NCI-H1092 treated with DMSO at 0.1 percent for 48 hours (cell line): Measurements from ENCODE around the gene JAM3.

Experiments
- DNase-seq: peaks from one replicate; lab custom pipeline; 2025; lab: John Stamatoyannopoulos, UW

JAM3 gene

DNA sequence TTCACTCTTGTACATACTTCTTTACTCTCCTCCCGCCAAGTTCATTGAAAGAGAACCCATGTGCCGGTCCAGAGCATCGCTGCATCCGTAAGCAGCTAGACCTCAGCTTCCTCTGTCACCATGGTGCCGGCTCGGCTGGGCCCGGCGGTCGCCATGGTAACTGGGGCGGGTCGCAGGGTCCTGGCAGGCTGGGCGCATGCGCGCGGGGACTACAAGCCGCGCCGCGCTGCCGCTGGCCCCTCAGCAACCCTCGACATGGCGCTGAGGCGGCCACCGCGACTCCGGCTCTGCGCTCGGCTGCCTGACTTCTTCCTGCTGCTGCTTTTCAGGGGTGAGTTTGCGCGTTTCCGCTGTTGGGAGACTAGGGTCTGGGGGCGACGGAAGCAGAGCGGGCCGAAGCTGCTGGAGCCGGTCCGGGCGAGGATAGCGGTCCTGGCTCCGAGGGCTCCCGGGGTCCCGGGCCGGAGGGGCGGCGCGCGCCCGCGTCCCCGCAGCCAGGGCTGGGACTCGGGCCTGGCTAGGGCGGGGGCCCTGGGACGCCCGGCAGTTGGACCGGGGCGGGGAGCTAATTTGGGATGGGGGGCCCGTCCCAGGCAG lies at the start of gene JAM3:
Gene JAM3, plus strand, starts transcription at position 244 of the 597 bp plus-strand sequence. Its CDS starts 12 bp downstream, at position 256.
- DNase-seq: peak; percentile 97

DNA sequence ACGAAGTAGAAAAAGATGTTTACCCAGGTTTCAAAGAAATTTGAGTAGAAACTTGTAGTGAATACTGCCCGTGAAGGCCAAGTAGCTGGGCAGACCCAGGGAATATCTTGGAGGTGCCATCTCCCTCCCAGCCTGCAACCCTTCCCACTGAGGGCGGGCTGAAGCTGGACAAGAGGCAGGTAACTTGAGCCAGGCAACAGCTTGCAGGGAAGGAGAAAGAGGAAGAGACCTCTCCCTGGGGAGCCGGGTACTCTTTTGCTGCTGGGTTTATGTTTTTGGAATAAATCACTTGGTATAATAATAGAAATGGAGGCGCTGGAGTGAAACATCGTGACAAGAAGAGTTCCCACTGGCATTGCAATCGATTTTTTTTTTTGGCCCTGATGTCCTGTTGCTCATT lies 49.4 kb upstream of the JAM3 start:
- peak; percentile 81 for DNase-seq

DNA sequence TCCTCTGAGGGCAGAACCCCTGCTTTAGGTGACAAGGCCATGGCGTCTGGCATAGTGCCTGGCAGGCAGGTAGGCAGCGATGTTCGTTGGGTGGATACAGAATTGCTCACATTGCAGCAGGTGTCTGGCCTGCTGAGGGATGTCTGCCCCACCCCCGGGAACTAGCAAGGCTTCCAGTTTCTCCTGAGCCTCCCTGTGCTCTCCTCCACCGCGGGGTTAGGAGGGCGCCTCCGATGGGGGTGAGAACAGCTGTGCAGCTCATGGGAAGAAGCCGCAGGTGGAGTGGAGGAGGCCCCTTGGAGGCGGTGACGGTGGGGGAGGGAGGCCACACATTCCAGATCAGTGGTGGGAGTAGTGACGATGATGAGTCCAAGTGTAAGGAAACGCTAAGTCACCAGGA lies 48.3 kb upstream of the JAM3 start:
- DNase-seq: no peak

DNA sequence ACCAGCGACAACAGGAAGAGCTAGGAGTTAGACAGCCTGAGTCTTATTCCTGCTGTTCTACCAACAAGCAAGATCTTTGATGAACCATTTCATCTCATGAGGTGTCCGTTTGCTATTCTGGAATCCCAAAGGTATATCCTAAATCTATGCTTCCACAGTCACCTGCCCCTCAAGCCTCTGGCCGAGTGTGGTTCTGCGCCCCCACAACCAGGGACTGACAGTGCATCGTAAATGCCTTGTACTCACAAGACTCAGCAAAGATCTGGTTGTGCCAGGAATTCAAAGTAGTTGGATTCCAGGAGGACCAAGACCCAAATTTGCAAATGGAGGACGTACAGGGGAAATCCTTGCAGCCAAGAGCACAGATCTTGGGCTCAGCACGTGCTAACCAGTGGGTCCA lies 47.5 kb upstream of the JAM3 start:
- no peak for DNase-seq

DNA sequence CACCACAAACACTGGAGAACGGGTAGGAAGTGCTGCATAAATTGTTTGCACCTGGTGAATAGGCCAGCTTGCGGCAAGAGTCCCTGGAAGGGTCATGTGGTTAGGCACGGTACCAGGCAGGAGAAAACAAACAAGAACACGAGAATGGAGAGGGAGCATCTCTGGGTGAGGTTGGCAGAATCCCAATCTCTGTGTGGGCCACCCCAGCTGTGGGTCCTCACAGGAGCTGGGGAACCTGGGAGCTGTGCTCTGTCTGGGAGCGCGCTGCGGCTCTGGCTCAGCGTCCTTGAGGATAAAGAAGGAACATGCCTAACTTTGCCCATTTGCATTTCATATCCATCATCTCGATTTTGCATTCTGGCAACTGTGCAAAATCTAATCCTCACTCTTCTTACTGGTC lies 46.1 kb upstream of the JAM3 start:
- peak; percentile 56 for DNase-seq

DNA sequence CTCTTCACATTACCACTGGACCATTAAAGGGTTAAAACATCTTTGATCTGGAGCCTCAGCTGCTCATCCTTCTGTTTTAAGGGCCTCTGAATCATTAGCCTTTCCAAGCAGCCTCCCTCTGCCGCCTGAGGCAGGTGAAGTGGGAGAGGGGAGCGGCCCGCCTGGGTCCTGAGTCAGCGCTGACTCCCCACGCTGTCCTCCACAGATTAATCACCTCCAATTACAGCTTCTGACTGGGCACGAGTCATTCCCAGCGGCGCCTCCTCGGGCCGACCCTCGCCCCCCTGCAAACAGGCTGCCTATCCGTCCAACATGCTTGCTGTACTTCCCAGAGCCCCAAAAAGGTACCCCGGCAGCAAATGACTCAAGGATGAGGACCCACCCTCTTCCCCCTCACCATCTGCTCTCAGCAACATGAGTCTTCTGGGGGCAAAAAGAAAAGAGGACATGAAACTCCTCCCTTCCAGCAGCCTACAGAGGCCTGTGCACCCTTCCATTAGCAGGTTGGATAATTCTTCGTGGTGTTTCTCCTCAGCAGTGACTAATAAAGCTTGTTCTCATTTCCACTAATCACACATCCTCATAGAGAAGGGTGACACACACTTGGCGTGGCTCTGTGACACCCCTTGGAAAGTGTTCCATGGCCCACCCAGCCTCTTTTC lies 44.3 kb upstream of the JAM3 start:
- DNase-seq: no peak

DNA sequence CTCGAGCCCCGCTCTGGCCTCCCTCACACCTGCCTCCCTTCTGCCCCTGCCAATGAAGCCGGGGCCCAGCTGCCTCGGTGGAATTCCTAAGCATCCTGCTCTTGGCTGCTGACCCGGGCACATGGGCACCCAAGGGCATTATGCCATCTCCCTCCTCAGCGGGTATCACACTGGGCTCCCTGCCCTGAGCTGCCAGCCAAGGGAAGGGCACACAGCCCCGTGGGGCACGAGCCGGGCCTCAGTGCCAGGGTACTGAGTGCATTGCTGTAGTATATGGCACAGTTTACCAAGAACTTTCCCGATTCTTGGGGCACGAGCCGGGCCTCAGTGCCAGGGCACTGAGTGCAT lies 43.8 kb upstream of the JAM3 start:
- DNase-seq: no peak

DNA sequence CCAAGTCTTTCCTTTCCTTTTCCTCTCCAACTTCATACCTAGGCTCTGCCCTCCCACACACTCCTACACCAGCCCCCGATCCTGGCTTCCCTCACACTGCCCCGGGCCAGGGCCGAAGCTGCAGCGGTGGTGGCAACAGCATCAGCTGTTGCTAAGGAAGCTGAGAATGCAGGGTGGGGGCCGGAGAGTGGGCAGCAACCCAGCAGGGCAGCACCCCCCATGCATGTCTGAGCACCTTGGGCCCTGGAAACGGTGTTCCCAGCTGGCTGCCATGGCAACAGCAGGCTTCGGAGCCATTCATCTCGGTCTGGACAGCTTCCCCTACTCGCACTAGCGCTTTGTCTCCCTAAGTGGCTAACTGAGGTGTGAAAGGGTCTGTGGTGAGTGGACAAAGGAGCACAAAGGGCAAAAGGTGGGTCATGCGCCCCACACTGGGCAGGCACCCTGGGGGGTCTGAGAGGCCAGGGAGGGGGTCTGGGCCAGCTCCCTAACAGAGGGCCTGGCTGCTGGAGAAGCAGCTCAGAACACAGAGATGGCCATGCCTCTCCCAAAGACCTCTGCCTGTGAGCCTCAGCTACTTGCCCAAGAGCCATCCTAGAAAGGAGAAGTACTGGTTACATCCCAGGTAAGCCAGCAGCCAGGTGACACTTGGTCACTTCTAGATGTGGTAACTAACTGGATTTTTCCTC lies 42.1 kb upstream of the JAM3 start:
- peak; percentile 78 for DNase-seq

DNA sequence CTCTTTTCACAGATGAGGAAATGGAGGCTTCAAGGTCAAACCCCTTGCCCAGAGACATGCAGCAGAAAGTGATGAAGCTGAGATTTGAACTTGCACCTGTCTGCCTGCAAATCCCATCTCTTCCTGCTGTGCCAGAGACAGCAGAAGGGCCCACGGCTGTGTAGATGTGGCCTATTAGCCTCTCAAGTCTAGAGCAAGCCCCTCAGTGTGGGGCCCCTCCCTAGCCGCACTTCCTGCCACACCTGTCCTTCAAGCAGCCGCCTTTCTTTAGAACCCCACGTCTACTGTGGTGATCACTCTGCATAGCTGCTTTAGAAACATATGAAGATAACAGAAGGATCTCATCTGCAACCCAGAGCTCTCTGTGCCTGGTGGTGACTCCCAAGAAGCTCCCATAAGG lies 41.2 kb upstream of the JAM3 start:
- no peak for DNase-seq

DNA sequence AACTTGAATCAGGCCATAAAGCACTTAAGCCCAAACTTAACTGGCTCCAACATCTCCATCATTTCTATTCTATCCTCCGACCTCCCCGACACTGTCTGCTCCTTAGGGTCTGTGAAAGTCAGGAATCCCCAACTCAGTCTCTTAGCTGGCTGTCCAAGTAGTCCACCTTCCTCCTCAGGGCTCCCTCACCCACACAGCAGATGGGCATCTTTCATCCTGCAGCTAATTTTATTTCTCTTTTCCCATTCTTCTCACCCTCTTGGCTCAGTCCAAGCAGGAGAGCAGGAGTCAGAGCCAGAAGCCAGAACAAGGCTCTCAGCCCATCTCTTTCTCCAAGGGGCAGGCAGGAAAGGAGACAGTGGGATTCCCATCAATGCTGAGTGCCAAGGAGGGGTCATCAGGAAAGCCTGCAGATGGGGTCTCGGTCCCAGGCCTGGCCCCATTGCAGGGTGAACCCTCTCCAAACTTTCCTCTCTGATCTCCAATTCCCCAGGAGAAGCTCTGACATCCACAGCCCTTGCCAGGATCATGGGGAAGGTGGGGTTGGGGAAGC lies 40.4 kb upstream of the JAM3 start:
- no peak for DNase-seq

DNA sequence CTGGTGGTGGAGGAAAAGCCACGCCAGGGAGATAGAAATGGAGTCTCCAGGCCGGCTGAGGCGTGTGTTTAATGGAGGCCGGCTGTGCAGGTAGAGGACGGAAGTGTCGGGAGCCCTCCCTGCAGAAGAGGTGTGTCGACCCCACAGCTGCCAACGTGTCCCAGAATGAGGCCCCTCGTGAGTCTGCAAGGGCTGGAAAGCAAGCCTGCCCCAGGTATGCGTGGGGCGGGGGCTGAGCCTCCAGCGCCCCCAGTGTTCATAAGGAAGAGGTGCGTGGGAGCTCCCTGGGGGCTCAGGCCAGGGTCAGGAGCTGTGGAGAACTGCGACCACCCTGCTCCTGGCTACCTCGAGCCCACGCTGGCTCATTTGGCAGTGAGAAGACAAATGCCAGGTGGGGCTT lies 38.0 kb upstream of the JAM3 start:
- no peak for DNase-seq

DNA sequence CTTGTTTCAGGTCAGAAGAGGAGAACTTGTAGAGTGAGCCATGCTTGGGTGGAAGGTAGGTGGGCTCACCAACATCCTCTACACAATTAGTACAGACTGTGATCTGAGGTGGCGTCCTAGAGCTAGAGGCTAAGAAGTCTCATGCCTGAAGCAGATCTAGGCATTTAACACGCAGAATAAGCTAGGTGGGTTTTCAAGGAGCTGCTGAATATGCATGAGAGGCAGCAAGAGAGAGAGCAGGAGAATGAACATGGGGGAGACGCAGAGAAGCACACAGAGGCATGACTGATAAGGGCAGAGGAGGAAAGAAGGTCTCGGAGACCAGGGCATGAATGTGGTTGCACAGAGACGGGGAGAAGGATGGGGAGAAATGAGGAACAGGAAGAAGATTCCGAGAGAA lies 36.8 kb upstream of the JAM3 start:
- no peak for DNase-seq

DNA sequence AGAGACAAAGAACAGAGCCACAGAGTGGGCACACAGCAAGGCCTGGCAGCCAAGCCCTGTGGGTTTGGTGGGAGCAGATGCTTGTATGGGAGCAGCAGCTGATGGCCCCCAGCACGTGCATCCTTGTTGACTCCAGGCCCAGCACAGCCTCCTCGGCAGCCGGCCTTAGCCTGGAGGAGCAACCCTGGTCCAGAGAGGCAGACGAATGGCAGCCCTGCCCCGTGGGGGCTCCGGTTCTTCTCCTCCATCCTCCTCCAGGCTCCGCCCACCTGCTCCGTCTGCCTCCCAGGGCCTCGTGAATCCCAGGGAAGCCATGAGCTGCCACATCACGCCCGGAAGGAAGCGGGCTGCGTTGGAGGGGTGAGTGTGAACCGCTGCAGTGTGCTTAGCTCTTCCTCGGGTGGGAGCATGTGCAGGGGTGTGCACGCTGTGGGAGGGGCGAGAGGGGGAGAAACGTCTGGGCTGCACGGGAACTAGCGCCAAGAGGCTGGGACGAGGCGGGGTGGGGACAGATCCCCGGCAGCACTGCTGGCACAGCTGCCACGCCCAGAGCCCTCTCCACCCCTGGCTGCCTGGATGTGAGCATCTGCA lies 36.3 kb upstream of the JAM3 start:
- DNase-seq: no peak

DNA sequence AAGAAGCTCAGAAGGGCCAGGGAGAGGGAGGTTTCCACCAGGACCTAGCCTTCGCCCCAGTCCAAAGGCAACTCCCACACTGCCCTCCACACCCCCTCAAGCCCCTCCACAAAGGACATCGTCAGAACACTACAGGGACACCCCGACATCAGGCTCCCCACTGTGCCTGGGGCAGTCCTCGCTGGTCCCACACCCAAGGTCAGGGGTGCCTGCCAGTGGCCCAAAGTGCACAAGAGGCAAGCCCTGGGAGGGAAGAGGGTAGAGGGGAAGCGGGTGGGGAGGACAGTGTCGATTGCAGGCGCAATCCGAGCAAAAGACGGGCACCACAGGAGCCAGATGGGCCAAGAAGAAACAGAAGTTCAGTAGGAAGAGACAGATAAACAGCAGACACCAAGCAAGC lies 35.6 kb upstream of the JAM3 start:
- no peak for DNase-seq

DNA sequence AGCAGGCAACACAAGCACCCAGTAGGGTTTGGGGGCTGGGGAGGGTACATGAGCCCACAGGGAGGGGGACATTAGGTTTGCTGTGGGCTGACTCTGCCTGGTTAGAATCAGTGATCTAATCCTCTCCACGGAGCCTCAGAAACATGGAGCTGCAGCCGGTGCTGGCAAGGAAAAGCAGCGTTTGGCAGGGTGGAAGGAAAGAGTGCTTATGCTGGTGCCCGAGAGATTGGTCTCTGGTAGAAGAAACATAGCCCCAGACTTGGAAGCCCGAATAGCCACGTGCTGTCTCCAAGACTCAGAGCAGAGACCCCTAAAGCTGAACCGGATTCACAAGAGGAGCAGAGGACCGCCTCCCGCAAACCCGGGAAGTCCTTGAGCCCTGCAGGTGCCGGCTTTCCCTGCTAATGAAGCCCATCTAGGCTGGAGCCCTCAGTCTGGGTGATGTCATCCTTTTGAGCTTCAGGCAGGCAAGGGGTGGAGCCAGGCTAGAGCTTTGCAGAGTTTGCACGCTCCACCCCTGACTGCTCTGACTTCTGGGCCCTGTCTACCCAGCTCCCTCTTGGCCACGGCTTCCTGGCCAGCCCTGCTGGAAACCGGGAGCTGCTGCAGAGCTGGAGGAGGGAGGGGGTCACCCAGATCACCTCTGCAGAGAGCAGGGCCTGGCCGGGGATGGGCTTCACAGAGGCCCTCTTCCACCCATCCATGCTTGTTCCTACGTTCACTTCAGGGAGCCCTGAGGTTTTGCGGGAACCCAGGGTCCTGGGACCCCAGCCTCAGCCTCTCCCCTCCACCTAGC lies 35.0 kb upstream of the JAM3 start:
- peak; percentile 98 for DNase-seq

DNA sequence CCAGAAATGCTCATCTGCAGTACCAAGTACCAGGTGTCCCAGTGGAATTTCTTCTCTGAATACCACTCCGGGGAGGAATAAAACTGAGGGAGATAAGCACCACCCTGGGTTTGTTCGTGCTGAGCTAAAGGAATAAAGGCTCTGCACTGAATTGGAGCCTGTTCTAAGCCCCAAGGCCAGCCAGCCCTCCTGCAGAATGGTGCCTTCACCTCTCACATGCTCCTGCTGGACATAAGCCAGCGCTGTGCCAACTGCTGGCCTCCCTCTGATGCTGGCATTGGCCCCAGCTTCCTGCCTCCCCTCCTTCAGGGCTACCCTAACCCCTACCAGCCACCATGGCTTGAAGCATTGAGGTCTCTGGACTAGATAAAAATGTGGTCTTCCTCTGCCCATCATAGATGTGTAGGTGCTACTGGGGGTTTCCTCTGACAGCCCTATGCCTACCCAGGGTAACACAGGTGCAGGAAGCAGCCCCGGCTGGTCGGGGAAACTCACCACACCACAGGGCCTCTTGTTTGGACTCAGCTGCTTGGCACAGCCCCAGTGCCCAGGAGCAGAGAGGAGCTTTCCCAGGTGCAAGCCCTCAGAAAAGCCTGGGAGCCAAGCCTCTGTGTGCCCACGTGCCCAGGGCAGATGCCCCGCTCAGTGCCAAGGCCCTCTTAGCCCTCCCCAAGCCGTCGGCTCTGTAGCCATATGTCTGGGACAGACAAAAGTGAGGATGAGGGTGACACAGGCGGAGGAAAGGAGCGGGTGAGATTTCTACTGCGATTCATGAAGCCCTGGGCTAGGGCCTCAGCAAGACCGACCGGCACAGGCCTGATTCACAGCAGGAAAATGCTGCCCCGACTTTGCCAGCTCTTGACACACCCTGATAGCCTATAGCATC lies 34.1 kb upstream of the JAM3 start:
- peak; percentile 95 for DNase-seq

DNA sequence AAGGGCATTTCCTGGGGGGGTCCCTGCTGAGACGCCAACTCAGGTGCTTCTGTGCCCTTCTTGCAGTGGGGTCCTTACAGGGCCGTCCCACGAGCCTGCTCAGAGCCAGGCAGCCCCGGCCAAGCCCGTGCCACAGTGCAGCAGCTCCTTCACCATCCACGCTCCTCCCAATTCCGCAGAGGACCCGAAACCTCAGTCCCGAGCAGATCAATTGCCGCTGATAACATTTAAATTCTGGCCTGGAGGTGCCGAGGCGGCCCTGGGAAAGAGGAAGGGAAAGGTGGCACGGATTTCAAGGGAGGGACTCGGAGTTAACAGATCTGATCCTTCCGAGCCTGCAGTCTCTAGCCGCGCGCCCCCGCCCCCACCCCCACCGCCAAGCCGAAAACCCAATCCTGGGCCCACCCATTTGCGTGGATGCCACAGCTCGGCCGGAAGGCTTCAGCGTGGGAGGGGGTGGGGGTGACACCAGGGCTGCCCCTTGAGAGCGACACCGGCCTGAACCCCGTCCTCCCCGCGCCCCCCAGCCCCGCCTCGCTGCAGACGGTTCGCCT lies 32.3 kb upstream of the JAM3 start:
- DNase-seq: no peak

DNA sequence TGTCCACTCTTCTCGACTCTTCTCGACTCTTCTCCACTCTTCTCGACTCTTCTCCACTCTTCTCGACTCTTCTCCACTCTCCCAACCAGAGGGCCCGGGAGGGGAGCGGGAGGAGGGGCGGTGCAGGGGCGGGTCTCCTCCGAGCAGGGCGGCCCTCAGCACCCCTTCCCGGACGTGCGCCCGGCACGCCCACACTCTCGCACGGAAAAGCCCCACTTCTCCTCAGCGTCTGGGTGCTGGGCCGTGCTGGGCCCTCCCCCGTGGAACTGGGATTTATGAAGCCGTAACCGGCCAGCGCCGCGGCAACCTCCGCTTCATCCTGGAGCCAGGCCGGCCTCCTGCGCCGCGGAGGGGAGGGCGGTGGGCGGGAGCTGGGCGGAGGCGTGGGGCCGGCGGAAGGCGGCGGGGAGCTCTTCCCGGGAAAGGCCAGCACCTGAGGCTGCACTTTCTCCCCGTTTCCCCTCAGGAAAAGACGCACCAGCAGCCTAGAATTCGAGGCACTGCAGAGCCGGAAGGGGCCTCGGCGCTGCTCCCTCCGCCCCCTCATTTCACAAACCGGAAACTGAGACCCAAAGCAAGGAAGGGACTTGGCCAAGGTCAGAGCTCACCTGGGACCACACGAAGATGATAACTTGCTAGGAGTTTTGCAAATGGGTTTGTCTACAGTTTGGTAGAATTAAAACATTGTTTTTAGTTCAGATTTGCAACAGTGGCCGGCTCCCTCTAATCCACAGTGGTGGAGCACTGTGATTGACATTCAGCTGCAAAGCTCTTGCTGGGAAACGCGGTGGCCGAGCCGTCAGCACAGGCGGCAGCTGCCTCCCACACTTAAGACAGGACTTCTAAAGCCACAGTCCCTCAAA lies 31.6 kb upstream of the JAM3 start:
- DNase-seq: peak; percentile 82

DNA sequence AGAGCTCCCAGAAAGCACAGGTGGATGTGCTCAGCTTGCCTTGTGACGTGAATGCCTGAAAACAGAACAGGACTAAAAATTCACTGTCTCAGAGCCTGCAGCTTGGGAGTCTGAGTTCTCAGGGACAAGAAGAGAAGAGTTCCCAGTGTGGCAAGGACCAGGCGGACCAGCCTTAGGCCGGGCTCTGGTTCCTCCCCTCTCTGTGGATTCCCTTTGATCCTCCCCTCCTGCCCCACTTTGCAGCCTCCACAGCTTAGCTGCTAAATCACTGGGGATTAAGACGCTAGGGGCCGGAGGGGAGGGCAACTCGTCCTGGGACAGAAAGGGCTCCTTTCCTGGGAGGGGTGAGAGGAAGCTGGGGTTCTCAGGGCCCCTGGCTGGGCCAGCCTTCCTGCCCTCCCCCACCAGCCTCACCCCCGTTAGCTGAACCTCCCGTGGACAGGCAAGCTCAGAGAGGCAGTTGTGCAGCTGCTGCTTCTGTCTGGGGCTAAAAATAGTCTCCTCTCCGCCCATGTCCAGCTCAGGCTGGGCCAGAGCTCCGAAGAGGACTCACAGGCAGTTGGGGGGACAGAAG lies 29.9 kb upstream of the JAM3 start:
- DNase-seq: no peak
